NCI-H1105 (cell line): Measurements from ENCODE around the gene ICA1L.
"Not testable (repeated sequence)": the region's sequence is repeated elsewhere in the genome, so short reads cannot be mapped to it uniquely, and the experiment has no call there.

Experiments
- DNase-seq: peaks from one replicate; lab custom pipeline; 2025; lab: John Stamatoyannopoulos, UW

ICA1L gene

DNA sequence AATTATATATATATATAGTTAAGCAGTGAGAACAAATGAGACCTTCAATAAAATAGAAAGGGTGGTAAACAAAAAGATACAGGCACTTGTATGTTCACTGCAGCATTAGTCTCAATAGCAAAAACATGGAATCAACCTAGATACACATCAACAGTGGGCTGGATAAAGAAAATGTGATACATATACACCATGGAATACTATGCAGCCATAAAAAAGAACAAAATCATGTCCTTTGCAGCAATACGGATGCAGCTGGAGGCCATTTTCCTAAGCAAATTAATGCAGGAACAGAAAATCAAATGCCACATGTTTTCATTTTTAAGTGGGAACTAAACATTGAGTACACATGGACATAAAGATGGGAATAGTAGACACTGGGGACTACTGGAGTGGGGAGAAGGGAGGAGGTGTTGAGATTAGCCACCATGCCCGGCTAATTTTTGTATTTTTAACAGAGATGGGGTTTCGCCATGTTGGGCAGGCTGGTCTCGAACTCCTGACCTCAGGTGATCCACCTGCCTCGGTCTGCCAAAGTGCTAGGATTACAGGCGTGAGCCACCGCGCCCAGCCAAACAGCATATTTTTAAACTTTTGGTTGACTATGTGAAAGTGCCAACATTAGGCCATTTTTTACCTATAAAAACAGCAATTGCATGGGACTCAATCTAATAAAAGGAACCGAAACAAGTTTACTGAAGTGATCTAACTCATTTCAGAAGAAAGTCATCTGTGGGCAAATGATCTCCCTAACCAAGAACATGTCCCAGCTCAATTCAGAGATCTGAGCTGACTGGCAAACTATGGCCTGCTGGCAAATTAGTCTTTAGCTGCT lies 23.7 kb downstream of the ICA1L start:
- DNase-seq = no peak

DNA sequence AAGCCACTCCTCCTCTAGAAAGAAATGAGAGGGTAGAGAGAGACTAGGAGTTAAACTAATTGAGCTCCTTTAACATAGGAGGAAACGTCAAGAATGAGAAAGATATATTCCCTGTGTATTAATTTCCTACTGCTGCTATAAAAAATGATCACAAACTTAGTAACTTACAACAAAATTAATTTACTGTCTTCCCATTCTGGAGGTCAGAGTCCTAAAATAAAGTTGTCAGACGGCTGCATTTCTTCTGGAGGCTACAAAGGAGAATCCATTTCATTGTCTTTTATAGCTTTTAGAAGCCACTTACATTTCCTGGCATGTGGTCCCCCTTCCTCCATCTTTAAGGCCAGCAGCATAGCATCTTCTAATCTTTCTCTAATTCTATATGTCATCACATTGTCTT lies 26.9 kb downstream of the ICA1L start:
- no peak for DNase-seq

DNA sequence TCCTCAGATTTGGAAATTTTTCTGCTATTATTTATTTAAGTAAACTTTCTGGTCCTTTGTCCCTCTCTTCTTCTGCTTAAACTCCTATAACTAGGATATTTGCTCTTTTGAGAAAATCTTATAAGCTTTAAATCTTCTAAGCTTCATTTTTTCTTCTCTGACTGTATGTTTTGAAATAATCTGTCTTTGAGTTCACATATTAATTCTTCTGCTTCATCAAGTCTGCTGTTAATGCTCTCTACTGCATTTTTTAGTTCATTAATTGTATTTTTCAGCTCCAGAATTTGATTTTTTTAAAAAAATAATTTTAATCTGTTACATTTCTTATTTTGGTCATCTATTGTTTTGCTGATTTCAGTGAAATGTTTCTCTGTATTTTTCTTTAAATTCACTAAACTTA lies 28.9 kb downstream of the ICA1L start:
- DNase-seq = no peak

DNA sequence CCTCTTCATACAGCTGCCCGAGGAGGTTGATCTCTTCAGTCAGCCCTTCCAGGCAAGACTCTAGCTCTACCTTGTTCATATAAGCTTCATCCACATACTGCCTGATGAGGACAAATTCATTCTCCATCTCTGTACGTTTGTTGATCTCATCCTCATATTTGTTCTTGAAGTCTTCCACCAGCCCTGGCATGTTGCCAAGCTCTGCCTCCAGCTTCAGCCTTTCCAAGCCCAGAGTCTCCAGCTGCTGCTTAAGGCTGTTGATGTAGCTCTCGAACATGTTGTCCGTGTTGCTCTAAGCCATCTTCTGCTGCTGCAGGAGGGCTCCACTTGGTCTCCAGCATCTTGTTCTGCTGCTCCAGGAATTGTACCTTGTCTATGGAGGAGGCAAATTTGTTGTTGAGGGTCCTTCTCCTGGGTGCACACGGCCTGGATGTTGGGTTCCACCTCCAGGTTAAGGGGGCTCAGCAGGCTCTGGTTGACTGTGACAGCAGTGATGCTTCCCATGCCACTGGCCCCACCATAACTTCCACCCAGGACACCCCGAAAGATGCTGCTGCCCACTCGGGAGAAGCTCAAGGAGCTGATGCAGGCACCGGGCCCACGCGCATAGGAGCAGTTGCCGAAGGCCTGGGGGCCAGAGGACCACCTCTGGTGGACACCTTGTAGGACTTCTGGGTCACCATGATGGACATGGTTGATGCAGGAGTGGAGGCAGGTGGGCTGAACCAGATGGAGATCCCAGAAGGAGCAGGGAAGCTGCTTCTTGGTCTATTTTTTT lies 30.3 kb downstream of the ICA1L start:
- no peak for DNase-seq

DNA sequence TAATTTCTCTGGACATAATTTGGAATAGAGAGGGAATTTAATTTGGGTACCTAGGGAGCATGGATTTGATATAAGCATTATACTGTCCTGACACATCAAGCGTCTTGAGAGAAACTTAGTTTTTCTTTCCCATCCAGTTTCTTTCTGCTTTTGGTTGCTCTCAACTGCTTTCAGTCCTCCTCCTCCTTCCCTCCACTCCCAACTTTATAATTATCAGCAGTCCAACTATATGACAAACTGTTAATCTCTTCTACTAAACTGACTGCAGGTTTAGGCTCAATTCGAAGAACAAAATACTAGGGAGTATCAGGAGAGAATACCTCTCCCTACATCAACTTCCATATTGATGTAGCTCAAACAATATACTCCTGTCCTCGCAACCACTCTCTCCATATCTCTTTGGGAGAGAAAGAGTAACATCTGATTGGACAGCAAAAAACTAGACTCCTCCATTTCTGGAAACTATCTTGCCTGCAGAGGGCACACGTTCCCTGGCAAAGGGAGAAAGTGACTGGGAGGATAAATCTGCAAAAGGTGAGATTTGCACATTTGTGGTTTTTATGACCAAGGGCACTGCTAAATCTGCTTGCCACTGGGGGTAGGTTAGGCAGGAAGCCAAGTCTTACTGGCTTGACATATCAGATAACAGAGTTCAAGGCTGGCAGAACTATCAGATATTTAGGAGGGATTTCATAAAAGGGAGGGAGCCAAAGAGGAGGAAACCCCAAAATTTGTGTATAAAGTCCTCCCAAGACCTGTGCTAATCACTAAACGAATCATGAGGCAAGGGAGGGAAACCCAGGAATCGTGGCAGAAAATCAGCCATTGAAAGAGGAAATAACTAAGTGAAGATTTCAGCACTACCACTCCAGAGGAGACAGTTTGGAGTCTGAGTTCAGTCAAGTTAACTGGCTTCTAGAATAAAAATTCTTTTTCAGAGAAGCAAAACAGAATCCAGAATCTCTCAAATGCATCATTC lies 40.0 kb downstream of the ICA1L start:
- DNase-seq = no peak

DNA sequence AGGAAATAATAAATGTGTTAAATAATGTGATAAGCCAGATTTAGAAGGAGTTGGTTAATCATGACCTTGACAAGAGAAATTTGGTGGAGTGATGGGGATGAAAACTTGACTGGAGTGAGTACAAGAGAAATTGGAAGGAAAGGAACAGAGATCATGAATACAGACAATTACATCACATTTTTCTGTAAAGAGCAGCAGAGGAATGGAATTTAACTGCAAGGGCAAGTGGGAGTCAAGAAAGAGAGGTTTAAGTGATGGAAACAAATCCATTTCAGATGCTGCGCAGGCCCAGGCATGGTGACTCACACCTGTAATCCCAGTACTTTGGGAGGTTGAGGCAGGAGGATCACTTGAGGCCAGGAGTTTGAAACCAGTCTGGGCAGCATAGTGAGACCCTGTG lies 46.7 kb downstream of the ICA1L start:
- DNase-seq = no peak

GRCh38 chr2:202822411-202822810 lies 49.2 kb downstream of the ICA1L start:
- no peak for DNase-seq

DNA sequence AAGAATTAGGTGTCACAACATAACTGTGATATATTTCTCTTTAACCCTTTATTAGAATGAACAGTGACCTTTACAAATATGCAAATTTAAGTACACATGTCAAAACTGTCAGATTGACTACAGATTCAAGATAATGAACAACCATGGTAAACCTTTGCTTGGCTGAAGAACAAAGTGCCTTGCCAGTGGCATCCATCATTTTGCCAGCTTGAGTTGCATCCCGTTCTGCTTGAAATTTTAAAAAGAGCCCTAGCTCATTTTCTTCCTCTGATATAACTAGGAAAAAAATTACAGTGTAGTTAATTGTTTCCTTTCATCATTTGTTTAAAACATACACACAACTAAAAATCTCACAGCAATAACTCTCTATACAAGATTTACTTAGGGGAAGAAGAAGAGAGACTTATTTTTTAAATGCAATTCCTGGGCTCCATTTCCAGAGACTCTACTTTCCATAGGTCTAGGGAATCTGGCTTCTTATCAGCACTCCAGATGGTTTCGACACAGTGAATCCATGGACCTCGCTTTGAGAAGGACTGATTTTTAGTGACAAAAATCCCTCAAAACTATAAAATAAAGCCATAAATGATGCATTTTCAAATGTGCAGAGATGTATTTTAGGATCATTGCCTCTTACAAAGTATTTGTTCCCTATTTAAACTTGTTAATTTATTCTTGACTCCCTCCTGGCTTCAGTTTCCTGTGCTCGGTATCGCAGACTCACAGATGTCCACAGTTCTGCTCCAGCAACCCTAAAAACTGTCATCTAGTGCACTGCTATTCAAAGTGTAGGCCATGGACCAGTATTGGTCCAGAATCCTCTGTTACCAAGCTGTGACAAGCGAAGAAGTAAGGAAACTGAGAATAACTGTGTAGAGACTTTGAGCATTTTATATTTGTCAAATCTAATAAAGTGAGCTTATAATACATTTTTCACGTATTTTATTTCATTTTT lies 50.1 kb downstream of the ICA1L start:
- no peak for DNase-seq

DNA sequence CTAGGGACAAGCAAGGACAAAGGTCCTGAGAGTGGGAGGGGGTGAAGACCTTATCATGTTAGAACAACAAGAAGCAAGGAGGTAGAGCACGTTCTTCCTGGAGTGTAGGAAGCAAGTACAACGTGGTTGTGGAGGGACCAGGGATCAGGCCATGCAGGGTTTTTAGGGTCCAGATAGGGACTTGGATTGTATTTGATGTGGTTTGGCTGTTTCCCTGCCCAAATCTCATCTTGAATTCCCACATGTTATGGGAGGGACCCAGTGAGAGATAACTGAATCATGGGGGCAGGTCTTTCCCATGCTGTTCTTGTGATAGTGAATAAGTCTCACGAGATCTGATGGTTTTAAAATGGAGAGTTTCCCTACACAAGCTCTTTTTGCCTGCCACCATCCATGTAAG lies 53.2 kb downstream of the ICA1L start:
- DNase-seq = no peak

DNA sequence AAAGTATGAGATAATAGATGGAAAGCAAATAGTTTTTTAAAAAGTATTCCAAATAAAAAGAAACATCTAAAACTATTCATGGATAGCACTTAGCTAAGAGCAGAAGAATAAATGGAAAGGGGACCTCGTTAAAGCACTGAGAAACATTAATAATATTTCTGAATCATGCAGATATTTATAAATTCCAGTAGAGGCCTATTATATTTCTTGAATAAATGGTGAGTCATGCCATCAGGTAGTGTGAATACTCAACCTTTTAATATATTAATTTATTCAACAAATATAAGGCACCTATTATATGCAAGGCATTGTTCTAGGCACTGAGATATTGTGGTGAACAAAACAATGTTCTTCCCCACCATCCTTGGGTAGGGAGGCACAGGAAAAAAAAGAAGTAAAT lies 53.8 kb downstream of the ICA1L start:
- DNase-seq = no peak

DNA sequence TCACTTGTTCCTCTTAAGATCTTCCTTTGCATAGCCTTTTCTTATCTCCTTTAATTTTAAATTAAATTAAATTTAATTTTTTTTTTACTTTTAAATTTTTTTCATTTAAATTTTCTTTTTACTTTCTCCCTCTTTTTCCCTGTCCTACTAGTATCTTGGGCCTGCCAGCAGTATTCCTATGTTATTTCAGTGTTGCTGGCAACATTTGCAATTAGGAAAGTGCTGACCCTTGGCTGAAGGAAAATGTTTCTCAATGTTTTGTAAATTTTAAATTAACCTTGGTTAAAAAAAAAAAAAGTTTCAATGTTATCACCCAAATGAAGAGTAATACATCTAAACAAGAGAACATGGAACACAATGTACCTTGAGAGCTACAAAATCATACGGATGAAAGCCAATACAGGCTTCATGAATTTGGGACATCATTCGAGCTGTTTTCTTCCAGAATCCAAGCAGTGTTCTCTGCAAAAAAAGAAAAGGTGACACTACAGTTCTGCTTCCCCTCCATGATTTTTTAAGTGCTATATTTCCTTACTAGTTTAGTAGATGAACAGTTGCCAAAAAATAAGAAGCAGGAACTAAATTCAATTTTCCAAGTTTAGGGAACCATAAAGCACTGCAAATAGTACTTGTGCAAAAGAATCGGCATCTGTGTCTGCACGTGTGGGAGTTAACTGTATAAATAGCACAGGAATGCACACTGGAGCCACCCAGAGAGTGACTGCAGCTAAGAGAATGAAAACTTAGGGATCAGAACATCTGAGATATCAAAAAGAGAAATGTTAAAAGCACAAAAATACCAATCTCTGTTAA lies 55.8 kb downstream of the ICA1L start:
- DNase-seq = no peak

DNA sequence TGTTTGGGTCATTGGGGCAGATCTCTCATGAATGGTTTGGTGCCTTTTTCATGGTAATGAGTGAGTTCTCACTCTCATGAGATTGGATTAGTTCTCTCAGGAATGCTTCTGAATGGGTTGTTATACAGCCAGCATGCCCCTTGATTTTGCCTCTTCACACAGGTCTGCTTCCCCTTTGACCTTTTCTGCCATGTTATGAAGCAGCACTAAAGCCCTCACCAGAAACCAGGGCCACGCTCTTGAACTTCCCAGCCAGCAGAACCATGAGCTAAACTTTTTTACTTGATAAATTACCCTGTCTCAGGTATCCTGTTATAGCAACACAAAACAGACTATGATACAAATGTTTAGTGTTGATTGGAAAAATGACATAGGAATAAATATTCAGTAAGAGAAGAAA lies 57.3 kb downstream of the ICA1L start:
- DNase-seq = no peak

- DNase-seq = no peak
Measured at GRCh38 chr2:202813387-202813786, 58.2 kb downstream of the ICA1L start.

GRCh38 chr2:202808754-202809153 lies 62.8 kb downstream of the ICA1L start:
- DNase-seq = no peak

DNA sequence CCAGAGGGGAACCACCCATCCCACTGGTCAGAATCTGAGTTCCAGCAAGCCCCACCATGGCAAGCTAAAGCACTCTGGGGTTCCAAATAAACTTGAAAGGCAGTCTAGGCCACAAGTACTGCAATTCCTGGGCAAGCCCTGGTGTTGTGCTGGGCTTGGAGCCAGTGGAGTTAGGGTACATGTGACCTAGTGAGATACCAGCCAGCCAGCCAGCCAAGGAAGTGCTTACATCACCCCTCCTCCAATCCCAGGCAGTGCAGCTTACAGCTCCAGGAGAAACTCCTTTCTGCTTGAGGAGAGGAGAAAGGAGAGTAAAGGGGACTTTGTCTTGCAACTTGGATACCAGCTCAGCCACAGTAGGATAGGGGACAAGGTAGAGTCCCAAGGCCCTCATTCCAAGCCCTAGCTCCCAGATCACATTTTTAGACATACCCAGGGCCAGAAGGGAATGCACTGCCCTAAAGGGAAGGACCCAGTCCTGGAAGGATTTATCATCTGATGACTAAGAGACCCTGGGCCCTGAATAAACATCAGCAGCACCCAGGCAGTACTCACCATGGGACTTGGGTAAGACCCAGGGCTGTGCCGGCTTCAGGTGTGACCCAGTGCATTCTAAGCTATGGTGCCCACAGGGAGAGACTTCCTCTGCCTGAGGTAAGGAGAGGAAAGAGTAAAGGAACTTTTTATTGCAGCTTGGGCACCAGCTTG lies 64.0 kb downstream of the ICA1L start:
- DNase-seq = not testable (repeated sequence)

- not testable (repeated sequence) for DNase-seq
Measured at GRCh38 chr2:202805911-202806310, 65.7 kb downstream of the ICA1L start.

DNA sequence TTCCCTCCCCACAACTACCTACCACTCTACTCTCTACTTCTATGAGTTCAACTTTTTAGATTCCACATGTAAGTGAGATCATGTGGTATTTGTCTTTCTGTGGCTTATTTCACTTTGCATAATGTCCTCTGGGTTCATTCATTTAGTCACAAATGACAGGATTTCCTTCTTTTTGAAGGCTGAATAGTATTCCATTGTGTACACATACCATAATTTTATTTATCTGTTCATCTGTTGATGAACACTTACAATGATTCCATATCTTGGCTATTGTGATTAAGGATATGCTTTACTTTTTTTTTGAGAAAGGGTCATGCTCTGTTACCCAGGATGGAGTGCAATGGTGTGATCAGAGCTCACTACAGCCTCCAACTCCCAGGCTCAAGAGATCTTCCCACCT lies 73.6 kb downstream of the ICA1L start:
- no peak for DNase-seq

GRCh38 chr2:202790676-202791075 lies 80.9 kb downstream of the ICA1L start:
- DNase-seq = no peak

GRCh38 chr2:202786842-202787241 lies 84.7 kb downstream of the ICA1L start:
- DNase-seq = no peak
